ENCODE results near the gene TMEM179.
"Not testable (repeated sequence)": the region's sequence is repeated elsewhere in the genome, so short reads cannot be mapped to it uniquely, and the experiment has no call there.

Gene TMEM179

DNA sequence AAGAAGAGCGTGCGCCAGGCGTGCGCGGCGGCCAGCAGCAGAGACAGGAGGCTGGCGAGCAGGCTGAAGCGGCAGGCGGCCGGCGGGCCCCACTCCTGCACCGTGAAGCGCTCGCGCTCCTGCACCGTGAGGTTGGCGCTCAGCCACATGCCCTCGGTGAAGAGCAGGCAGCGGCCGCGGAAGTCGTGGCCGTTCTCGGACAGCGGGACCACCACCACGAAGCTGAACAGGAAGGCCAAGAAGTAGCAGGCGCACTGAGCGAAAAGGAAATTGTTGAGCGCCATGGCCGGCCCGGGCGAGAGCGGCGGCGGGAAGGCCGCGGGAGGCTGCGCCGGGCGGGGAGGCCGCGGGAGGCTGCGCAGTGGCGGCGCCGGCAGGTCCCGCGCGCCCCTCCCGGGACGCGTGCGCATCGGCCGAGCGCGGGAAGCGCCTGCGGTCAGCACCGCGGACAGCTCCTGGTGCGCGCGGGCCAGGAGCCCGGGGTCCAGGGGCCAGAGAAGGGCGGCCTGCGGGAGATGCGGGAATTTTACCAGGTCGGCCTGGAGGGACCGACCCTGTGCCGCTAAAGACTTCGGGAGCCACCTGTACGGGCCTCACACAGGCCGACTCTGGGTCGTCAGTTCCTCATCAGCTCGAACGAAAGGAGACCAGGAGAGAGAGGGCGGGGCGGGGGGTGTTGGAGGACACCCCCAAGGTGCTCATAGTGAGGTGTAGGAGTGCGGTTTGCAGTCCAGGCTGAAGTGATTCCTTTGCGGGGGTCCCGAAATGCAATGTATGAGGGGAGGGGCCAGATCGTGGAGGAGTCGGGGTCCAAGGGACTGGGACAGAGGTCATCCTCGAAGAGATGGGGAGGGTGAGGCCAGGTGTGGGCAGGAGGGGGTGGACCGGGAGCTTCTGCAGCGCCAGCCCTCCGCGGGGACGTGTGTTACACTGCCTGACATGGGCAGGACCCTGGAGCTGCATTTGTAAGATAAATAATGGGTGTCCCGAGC is at the start of gene TMEM179:
Gene TMEM179 (minus strand): TSS at position 315 of the 992 bp plus-strand sequence. CDS start 31 bp downstream, at position 284.
- no peak for DNase-seq

DNA sequence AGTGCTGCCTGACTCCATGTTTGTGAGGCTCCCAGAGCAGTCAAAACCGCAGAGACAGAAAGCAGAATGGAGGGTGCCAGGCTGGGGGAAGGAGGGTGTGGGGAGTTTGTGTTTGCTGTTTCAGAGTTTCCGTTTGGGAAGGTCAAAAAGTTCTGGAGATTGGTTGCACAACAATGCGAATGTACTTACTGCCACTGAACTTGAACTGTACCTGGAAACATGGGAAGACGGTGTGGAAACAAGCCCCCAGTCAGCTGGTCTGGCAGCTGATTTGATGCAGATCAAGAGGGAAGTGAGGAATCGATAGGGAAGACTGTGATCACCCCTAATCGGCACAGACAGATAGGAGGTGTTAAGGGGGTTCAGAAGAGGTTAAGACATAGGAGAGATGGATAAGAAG is 49.5 kb upstream of the TMEM179 start:
- no peak for DNase-seq

GRCh38 chr14:104653130-104653920 is 48.8 kb upstream of the TMEM179 start:
- not testable (repeated sequence) for DNase-seq

GRCh38 chr14:104652386-104652785 is 47.8 kb upstream of the TMEM179 start:
- DNase-seq: no peak

DNA sequence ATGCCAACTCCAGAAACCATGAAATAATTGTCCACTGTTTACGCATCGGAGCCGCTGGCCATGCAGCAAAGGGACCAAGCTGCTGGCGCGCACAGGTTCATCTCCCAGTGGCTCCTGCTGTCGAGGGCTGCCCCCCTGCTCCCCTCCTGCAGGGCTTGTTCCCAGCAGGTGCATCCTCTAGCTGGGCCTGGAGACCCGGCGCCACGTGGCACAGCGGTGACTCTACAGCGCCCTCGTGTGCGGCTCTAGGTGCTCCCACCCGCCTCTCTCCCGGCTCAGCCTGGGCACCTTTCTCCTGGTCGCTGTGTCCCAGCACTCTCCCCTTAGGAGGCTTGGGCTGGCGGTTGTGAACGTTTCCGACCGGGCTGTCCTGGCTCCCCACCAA is 47.3 kb upstream of the TMEM179 start:
- no peak for DNase-seq

DNA sequence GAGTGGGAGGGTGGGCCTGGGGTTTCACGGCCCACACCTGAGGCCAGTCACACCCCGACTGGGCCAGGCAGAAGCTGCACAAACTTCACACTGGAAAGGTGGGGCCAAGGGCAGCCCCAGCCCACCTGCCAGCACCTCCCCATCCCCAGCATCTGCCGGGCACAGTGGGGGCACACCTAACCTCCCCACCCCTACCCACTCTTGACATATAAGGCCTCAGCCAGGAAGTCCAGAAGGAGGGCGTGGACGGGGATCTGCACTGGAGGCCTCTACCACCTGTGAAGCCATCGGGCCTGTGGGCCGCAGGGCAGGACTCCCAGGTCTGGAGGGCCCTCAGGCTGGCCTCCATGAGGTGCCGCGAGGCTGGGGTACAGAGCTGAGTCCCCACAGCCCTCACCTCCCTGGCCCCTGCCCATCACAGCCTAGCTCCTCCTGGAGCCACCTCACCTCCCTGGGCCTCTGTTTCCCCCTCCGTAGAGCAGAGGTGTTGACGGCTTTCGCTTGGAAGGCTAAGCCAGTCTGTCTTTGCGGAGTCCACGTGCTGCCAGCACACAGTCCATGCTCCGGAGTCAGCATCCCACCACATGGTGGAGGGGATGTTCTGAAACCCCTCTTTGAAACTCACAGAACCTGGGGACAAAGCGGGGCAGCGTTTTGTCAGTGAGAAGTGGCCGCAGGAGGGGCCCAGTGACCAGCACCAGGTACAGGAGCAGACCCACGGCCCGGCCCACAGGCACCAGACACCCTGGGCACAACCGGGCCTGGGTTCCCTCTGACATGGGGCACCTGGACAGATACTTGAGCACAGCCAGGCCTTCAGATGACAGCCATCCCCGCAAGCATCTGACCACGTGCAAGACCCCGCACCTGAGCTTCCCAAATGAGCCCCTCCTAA is 46.7 kb upstream of the TMEM179 start:
- DNase-seq: no peak

DNA sequence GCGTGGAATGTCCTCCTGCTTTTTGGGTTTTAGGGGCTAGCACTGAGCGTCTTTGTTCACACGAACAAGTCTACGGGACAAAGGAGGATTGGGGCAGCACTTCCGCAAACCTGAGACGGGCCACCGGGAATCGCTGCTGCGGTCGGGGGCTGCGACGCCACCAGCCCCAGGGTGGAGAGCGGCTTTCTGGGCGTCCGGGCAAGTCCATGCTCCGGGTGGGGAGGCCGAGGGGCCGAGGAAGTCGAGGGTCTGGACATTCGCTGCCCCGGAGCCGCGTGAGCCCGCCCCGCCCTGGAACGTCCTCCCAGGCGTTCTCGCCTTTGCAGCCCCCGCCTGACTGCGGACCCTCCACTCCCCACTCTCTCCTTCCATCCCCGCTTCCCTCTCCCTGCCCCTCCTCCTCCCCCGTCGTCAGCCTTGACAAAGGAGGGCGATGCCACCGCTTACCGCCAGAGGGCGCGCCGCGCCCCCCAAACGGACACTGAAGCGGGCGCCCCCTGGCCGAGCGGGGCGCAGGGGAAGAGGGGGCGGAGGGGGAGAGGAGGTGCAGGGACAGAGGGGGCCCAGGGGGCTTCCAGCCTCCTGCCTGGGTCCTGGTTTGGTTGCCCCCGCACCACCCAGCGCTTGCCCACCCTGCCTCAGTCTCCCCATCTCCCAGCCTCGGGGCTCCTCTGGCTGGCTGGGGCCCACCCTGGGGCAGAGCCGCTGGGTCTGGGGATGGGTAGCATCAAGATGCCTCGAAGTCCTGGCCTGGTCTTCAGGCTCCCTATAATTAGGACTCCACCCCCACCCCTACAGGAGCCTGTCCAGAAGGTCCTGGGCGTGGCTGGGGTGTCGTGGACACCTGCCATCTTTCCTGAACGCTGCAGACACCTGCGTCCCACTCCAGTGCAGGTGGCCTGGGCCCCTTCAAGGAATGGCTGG is 45.7 kb upstream of the TMEM179 start:
- no peak for DNase-seq

GRCh38 chr14:104647467-104648043 is 43.0 kb upstream of the TMEM179 start:
- no peak for DNase-seq

- no peak for DNase-seq
These were observed 40.2 kb upstream of the TMEM179 start for GRCh38 chr14:104644656-104645378.

GRCh38 chr14:104644091-104644635 is 39.6 kb upstream of the TMEM179 start:
- DNase-seq: no peak

- no peak for DNase-seq
These were observed 38.7 kb upstream of the TMEM179 start for GRCh38 chr14:104643306-104643705.

DNA sequence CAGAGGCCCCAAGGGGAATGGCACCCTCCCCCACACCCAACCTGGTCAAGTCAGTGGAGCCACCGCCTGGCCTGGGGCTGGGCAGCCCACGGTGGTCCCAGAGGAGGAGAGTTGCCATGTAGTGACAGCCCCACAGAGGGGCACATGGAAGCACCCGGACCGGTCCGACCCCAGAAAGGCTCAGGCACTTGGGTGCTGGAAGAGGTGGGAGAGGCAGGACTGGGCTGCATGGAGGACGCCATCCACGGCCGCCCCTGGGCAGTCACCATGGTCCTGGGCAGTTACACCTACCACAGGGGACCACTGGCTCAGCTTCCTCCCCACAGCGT is 37.9 kb upstream of the TMEM179 start:
- DNase-seq: no peak

- DNase-seq: no peak
These were observed 37.4 kb upstream of the TMEM179 start for GRCh38 chr14:104641753-104642539.

DNA sequence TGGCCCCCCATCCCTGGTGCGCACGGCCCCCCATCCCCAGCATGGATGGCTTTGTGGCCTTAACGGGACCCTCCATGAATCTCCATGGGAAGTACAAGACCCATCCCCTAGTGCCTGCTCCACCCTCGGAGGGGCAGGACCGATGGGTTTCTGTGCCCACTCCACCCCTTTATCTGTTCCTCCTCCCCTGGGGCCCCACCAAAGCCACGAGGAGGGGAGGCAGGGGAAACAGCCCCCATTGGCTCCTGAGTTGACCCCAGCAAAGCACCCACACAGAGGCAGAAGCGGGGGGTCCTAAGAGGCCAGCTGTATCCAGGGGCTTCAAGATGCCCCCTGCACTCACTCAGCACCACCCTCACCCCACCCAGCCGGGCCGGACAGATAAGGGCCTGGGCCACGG is 36.1 kb upstream of the TMEM179 start:
- no peak for DNase-seq

DNA sequence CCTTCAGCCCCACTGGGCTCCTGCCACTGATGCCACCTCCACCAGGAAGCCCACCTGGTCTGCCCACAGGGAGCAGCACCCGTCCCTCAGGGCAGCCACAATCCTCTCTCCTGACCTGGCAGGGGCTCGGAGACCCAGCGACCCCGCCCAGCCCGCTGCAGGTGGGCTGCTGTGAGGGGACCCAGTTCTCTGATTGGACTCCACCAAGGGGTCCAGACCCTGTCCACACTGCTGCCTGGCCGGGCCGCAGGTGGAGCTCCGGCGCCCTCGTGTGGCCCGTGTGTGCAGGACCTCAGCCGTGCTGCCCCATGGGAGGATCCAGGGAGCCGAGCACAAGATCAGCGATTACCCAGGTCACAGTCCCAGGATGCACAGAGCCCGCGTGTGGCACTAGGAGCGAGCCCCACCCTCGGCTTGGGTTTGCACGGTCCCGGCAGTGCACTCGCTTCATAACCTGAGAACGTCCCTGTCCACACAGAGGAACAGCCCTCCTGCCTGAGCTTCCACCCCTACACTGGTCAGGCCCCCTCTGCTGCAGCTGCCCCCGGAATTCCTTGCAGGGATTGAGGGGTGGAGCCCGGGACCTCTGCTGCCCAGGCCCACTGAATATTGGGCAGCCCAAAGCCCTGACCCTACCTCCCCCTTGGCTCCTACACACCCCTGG is 35.4 kb upstream of the TMEM179 start:
- DNase-seq: no peak

- no peak for DNase-seq
These were observed 34.9 kb upstream of the TMEM179 start for GRCh38 chr14:104639471-104639870.

GRCh38 chr14:104638927-104639450 is 34.4 kb upstream of the TMEM179 start:
- no peak for DNase-seq

GRCh38 chr14:104638190-104638589 is 33.6 kb upstream of the TMEM179 start:
- DNase-seq: no peak

DNA sequence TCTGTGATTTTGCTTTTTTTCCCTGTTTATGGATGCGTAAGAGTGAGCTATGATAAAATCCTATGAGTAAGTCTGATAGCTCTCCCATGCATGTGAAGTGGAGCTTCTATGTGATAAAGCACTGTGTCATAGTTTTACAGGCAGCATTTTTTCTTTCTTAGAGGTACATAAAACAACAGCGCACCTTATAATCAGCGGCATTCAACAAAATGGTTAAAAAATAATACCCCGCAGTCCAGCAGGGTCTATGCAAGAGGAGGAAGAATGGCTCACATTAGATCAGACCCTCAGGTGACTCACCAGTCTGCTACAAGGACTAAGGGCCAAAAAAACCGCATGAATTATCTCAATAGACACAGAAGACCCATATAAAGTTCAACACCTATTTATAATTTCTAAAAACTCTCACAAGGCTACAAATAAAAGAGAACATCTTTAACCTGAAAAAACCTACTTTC is 33.0 kb upstream of the TMEM179 start:
- no peak for DNase-seq

Measured in NCI-H2029 (cell line).